Stimulated activated CD4-positive, alpha-beta T cell treated with anti-CD3 and anti-CD28 coated beads, Interleukin-12 subunit alpha, Interleukin-12 subunit beta, amount 100 ng/mL, for 4 hours (primary cell): ENCODE measurements around the gene ZNF652.
"Not testable (repeated sequence)": the region's sequence is repeated elsewhere in the genome, so short reads cannot be mapped to it uniquely, and the experiment has no call there.

Experiments used
- DNase-seq: peaks from one replicate; pipeline ENCODE4 v3.0.0-alpha.2; 2020

Gene ZNF652

GRCh38 chr17:49384951-49385350 lies 22.9 kb upstream of the ZNF652 start:
- no peak for DNase-seq

- no peak for DNase-seq
Observed at GRCh38 chr17:49383060-49383459, 21.0 kb upstream of the ZNF652 start.

GRCh38 chr17:49382556-49382955 lies 20.5 kb upstream of the ZNF652 start:
- DNase-seq, result no peak

GRCh38 chr17:49381793-49382192 lies 19.7 kb upstream of the ZNF652 start:
- DNase-seq, result no peak

- DNase-seq, result no peak
Observed at GRCh38 chr17:49381033-49381432, 19.0 kb upstream of the ZNF652 start.

GRCh38 chr17:49379926-49380325 lies 17.9 kb upstream of the ZNF652 start:
- no peak for DNase-seq

DNA sequence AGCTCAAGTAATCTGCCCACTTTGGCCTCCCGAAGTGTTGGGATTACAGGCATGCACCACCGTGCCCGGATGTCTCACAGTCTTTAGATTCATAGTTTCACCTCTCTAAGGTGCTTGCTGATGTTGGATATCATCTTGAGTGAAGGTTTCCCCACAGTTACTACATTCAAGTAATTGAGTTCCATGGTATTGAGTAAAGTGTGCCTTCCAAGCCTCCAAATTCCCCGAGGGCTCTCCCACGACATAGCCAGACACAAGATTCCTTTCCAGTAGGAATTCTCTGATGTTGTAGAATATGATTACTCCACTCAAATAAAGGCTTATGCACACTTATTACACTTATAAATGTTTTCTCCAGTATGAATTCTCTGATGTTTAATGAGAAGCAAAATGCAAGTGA lies 16.3 kb upstream of the ZNF652 start:
- DNase-seq, result no peak

- DNase-seq, result no peak
Observed at GRCh38 chr17:49375544-49375943, 13.5 kb upstream of the ZNF652 start.

- DNase-seq, result no peak
Observed at GRCh38 chr17:49373115-49373514, 11.1 kb upstream of the ZNF652 start.

DNA sequence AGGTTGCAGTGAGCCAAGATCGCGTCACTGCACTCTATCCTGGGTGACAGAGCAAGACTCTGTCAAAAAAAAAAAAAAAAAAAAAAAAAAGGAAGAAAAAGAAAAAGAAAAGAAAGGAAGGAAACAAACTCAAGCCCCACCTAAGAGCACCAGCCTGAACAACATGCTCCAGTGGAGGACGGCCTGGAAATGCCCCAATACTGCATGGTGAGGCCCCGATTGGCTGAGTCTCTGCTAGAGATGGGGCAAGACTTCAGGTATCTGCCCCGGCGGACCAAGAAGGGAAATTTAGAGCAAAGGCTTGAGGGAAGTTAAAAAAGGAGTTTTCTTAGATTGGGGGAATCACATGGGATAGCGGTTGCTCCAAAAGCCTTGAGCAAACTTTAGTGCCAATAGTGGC lies 10.4 kb upstream of the ZNF652 start:
- no peak for DNase-seq

- no peak for DNase-seq
Observed at GRCh38 chr17:49370971-49371834, 9.2 kb upstream of the ZNF652 start.

DNA sequence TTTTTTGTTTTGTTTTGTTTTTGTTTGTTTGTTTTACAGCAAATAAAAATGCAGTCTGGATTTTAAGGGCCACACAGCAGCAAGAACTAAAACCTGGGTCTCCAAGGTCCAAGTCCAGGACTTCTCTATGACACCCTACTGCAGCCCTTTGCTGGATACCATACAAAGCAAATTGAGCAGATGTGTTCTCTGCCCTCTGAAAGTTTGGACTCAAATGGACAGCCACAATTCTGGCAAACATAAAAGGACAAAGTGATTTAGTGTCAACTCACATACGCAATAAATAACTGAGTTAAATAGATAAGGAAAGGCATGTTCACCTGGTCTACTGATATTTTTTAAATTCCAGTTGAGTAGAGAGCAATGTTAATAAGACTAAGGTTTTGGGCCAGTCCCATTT lies 7.7 kb upstream of the ZNF652 start:
- no peak for DNase-seq

- DNase-seq, result no peak
Observed at GRCh38 chr17:49369089-49369488, 7.0 kb upstream of the ZNF652 start.

DNA sequence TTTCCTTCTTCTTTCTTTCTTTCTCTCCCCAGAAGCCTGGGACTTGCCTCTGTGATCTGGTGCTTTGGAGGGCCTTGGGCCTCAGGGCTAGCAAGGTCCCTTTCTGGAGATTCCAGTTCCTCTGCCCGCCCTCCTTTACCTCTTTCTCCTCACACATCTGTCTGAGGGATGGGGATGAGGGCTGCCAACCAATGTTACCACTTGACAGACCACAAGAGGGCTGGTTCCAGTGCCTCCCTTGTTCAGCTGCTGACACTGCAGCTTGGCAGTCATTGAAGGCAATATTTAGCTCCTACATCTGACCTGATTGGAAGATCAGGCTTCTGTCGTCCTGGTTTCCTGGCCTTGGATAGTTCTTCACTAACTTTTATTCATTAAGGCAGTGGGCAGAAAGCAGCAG lies 3.6 kb upstream of the ZNF652 start:
- no peak for DNase-seq

DNA sequence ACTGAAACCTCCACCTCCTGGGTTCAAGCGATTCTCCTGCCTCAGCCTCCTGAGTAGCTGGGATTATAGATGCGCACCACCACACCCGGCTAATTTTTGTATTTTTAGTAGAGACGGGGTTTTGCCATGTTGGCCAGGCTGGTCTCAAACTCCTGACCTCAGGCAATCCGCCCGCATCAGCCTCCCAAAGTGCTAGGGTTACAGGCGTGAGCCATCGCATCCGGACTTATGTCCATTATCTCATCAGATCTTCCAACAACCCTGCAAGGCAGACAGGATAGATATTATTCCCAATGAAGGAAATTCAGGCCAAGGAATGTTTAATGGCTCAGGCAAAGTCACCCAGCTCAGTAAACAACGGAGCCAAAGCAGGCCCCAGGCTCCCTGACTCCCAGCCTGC lies 3.1 kb upstream of the ZNF652 start:
- DNase-seq, result not testable (repeated sequence)

GRCh38 chr17:49364119-49364518 lies 2.1 kb upstream of the ZNF652 start:
- no peak for DNase-seq

- DNase-seq, result no peak
Observed at GRCh38 chr17:49363251-49363650, 1.2 kb upstream of the ZNF652 start.

DNA sequence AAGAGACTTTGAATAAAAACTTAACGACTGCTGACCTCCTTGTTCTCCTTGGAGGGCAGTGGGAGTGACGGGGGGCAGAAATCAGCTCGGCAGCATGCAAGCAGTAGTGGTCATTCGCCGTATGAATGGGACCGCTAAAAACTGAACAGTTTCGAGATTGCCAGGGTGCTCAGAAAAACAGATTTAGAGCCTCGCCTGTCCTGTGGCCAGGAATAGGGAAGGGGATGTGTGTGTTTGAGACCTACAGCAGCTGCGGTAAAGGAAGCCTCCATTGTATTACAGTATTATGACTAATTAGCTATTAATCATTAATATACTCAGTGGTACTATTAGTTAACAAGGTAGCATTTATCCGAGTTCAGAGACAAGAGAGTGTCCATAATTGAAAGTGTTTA lies 670 bp upstream of the ZNF652 start:
- no peak for DNase-seq

GRCh38 chr17:49361129-49361901 lies 735 bp downstream of the ZNF652 start:
- peak; percentile 45 for DNase-seq

DNA sequence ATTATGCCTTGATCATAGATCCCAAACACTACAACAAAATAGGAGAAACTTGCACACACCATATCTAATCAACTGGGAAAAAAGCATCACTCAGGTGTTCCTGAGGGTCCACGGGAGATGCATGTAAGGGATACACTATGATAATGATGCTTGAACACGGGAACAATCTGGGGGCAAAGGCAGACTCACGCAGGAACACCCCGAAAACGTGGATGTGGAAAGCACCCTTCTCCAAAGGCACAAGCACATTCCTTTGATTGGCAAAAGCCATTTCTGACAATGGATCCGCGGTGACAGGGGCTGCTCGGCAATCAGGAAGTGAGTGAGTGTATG lies 1.3 kb downstream of the ZNF652 start:
- DNase-seq, result peak; percentile 23

DNA sequence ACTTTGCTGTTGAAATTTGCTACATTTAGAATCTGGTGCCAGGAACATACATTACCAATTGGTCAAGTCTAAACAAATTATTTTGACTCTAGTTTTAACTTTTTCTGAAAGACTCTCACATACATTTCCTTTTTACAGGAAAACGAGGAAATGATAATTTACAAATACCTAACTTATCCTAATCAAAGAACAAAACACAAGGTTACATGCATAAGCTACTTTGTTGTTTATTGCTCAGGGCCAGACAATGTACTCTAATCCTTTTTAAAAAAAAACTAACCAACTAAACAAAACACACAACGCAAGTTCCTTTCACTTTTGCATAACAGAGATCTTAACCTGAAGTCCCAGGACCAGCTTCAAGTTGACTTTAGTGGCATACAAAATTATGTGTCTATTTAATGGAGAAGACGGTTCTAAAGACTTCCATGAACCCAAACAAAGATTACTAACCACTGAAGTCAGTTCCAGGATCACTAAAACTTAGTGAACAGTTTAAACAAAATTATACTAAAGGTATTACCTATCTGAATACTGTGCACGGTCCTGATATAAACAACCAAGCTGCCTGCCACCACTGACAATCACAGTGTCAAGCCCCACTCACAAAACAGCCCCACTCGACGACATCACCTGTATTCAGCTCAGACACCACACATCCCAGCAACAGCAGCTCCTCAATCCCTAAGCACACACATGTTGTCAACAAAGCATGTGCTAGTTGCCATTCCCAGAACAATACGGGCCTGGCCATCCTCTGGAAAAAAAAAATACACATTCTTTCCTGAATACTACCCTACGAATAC lies 1.9 kb downstream of the ZNF652 start:
- no peak for DNase-seq

DNA sequence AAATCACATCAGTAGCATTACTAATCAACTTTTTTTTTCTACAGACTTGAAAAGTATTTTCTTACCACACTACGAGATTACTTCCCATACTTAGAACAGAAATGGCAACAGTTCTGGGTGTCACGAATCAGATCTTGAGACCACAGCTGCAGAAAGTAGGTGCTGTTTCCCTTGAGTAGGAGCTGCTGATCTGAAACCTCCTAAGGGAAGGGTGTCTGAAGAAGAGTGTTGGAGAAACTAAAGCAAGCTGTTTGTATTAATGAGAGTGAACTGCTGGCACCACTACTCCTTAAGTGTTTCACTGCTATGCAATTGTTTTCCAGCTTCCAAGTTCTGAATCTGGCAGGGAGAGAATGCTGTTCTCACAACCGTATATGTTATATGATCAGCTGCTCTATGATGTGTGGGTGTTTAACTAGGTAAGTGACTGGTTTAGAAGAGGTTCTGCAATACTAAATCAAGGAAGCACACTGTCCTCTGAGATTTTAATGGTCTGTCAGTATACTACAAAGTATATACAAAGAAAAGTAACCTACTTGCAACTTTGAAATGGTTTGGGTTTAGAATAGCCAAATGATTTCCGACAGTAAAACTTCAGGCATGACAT lies 3.3 kb downstream of the ZNF652 start:
- no peak for DNase-seq

- no peak for DNase-seq
Observed at GRCh38 chr17:49357516-49357915, 4.5 kb downstream of the ZNF652 start.
